ENCODE data around the gene PDZD8. TPM values are rescaled to one million over a fixed set of nuclear protein-coding genes. Genes with fewer than 3 reads are reported as not detected.

PDZD8 gene
- total and polyA plus RNA-seq, 3 experiments from 2014 or later = 15.8 to 31.1 (median 29.8) TPM

GRCh38 chr10:117228210-117228609 lies 147.0 kb downstream of the PDZD8 start:
- Histone ChIP-seq H3K4me1 (ENCODE audit: insufficient read depth, low read length) (no peaks in the 10 kb centered on the region), H3K27ac (ENCODE audit: low read depth, low read length) (no peak overlapping the region), H3K4me3 (ENCODE audit: low read length) (no peak overlapping the region), H3K36me3 (ENCODE audit: insufficient read depth, low read length) (no peaks in the 10 kb centered on the region), H3K9me3 (ENCODE audit: low read length) (no peaks in the 10 kb centered on the region), H3K27me3 (ENCODE audit: insufficient read depth, low read length, poor library complexity, severe bottlenecking) (no peaks in the 10 kb centered on the region)
- Mint-ChIP-seq H3K27me3 (peaks cover 39 to 47% of the 10 kb centered on the region in 2 donors), H3K27ac (no peak overlapping the region), H3K9me3 (no peaks in the 10 kb centered on the region), H3K4me1 (no peaks in the 10 kb centered on the region), H3K4me3 (no peak overlapping the region), H3K36me3 (peaks cover 0 to 3% (median 1%) of the 10 kb centered on the region in 3 donors)
- DNase-seq = no peak
- CTCF ChIA-PET = no interaction called here
- POLR2A ChIA-PET = no interaction called here

Other genes starting within 250 kb of the PDZD8 start
- gene VAX1, start 237.2 kb downstream of the PDZD8 start, total RNA-seq = not detected
- not detected for gene VAX1, start 237.2 kb downstream of the PDZD8 start, polyA plus RNA-seq
- gene KCNK18, start 178.0 kb downstream of the PDZD8 start, total RNA-seq = not detected
- not detected for gene KCNK18, start 178.0 kb downstream of the PDZD8 start, polyA plus RNA-seq
- under 1 TPM in 1 of 2 experiments, not detected in 1; 0.07 TPM for gene SLC18A2, start 134.3 kb downstream of the PDZD8 start, total RNA-seq
- gene SLC18A2, start 134.3 kb downstream of the PDZD8 start, polyA plus RNA-seq = 0.08 TPM
- gene EMX2, start 167.3 kb upstream of the PDZD8 start, total RNA-seq = not detected
- not detected for gene EMX2, start 167.3 kb upstream of the PDZD8 start, polyA plus RNA-seq